ENCODE results near the gene TSPAN7.

- TF ChIP-seq POLR2A (IDR thresholded peaks at IDR 0.05; ENCODE audit: low read depth, low read length) = no peak
- no peak for TF ChIP-seq CTCF (IDR thresholded peaks at IDR 0.05; ENCODE audit: extremely low read depth in 1 of 2, insufficient read depth in 1 of 2, low read depth in 1 of 2, low read length in 2 of 2)
- no peak for TF ChIP-seq POLR2AphosphoS5 (IDR thresholded peaks at IDR 0.05; ENCODE audit: insufficient read depth, low read depth, low read length)
- TF ChIP-seq EZH2 (IDR thresholded peaks at IDR 0.05; ENCODE audit: borderline replicate concordance, low read depth, low read length, severe bottlenecking) = no peak
- no peak for TF ChIP-seq GATA2 (IDR thresholded peaks at IDR 0.05; ENCODE audit: insufficient read depth, insufficient read length, low read depth, low read length)
- TF ChIP-seq FOS (IDR thresholded peaks at IDR 0.05; ENCODE audit: borderline replicate concordance, insufficient read depth, low read length) = no peak
- TF ChIP-seq MAX (IDR thresholded peaks at IDR 0.05; ENCODE audit: insufficient read depth, insufficient read length) = no peak
Observed at GRCh38 chrX:38657562-38657961, 96.2 kb downstream of the TSPAN7 start.
